GM19397 (cell line): ENCODE data around the gene RIN3.

ENCODE experiments used
- ATAC-seq: cut with Tn5 transposase; IDR thresholded peaks from one replicate; pipeline ENCODE4 v1.9.1; 2021; ENCODE audit warnings: mild to moderate bottlenecking, moderate library complexity; ENCODE audit not compliant: unreplicated experiment

The RIN3 gene

GRCh38 chr14:92644171-92644969, 130.8 kb downstream of the RIN3 start:
- no peak for ATAC-seq

GRCh38 chr14:92644970-92645515, 131.5 kb downstream of the RIN3 start:
- no peak for ATAC-seq

DNA sequence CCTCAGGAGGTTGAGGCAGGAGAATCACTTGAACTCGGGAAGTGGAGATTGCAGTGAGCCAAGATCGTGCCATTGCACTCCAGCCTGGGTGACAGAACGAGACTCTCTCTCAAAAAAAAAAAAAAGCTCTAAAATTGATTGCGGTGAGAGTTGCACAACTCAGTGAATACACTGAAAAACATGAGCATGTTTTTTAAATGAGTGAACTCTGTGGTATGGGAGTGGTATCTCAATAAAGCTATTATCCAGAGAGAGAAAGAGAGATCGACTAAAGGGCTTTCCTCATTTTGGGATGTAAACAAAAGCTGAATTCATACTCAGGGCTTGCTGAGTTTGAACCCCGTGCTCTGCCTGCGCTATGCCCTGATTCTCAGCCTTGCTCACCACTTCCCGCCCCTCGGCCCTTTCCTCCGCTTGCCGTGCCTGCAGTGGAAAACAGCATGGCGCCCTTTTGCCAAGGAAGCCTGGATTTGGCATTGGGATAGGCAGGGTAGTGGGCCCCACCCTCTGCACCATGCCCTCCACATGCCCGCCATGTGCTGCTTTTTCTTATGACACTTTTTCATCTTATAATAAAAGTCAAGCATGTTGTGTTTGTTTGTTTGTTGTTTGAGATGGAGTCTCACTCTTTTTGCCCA, 132.4 kb downstream of the RIN3 start:
- no peak for ATAC-seq

GRCh38 chr14:92646952-92647796, 133.6 kb downstream of the RIN3 start:
- ATAC-seq = no peak

DNA sequence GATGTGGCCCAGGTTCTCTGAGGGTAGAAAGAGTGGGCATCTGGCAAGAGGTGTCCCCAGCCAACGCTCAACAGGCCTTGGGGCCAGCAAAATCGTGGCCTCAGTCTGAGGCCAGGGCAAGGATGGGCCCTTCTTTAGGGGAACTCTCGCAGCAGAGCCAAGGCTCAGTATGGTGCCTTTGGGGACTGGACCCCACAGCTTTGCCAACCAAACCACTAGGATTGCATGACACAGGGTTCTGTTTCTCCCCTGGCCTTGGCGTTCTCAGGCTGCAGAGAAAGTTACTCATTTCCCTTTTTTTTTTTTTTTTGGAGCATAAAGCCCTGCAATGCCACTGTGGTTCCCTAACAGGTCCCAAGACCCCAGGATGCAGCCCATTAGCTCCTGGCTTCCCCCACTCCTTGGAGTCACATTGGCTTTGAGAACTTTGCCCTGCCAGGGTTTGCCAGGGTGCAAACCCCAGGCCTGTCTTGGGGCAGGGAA, 134.3 kb downstream of the RIN3 start:
- no peak for ATAC-seq

DNA sequence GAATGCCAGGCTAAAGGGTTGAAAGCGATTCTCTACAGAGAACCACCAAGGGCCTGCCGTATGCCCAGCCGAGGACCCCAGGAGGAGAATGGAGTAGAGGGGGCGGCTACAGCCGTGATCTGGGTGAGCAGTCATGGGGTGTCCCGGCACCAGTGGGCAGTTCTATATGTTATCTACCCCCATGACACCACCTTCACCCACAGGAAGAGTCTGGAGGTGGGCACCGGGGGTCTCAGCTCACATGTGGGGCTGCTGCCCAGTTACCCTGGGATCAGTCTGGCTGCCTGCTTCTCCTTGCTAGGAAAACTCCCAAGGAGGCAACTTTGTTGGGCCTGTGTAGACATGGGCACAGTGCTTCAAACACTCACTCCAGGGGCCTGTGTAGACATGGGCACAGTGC, 135.5 kb downstream of the RIN3 start:
- no peak for ATAC-seq

- ATAC-seq = no peak
Observed at GRCh38 chr14:92649934-92650545, 136.5 kb downstream of the RIN3 start.

DNA sequence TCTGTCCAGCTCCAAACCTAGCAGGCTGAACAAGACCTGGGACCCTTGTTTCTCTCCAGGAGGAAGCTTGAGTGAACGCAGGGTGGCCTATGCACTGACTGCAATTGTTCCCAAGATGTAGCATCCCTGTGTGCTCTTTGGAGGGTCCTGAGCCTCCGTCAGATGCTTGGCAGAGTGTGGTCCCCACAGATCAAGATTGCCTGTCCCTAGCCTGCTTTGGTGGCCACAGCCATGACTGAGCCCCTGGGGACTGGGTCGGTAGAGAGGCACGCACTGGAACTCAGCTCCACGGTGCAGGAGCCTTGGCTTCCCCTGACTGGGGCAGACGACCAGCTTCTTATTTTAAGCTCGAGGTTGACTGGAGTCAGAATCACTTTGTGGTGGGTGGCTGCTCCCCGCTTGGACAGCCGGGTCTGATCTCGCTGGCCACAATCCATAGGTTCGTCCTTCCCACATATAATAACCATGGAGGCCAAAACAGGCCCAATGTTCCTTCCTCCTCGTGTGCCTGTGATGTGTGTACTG, 137.1 kb downstream of the RIN3 start:
- ATAC-seq = no peak

DNA sequence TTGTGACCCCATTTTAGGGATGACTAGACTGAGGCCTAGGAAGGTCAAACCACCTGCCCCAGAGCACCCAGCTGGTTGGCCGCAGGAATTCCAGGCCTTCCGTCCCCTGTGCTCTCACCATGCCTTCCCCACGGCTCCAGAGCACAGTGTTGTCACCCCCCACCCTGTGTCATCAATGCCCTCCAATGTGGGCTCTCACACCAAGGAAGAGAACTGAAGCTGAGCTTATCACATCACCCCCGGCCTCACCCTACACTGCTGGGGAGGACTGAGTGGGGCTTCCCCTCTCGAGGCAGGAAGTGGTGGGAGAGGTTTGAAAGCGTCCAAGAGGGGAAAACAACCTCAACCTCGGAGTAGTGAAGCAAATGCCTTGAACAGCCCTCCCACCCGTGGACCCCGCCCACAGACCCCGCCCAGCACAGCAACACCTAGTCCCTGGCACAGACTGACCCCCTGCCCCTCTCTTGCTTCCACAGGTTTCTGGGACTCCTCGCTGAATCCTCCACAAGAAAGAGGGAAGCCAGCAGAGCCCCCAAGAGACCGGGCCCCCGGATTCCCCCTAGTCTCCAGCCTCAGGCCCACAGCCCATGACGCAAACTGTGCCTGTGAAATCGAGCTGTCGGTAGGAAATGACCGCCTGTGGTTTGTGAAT, 137.7 kb downstream of the RIN3 start:
- ATAC-seq = peak; percentile 59

DNA sequence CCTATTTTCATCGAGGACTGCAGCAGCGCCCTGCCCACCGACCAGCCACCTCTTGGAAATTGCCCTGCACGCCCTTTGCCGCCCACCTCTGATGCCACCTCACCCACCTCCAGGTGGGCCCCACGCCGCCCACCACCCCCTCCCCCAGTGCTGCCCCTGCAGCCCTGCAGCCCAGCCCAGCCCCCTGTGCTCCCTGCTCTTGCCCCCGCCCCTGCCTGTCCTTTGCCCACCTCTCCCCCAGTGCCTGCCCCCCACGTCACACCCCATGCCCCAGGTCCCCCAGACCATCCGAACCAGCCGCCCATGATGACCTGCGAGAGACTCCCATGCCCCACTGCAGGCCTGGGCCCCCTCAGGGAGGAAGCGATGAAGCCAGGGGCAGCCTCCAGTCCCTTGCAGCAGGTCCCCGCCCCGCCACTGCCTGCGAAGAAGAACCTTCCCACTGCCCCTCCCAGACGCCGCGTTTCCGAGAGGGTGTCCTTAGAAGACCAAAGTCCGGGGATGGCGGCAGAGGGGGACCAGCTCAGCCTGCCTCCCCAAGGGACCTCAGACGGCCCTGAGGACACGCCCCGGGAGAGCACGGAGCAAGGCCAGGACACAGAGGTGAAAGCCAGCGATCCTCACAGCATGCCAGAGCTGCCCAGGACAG, 138.3 kb downstream of the RIN3 start:
- no peak for ATAC-seq

DNA sequence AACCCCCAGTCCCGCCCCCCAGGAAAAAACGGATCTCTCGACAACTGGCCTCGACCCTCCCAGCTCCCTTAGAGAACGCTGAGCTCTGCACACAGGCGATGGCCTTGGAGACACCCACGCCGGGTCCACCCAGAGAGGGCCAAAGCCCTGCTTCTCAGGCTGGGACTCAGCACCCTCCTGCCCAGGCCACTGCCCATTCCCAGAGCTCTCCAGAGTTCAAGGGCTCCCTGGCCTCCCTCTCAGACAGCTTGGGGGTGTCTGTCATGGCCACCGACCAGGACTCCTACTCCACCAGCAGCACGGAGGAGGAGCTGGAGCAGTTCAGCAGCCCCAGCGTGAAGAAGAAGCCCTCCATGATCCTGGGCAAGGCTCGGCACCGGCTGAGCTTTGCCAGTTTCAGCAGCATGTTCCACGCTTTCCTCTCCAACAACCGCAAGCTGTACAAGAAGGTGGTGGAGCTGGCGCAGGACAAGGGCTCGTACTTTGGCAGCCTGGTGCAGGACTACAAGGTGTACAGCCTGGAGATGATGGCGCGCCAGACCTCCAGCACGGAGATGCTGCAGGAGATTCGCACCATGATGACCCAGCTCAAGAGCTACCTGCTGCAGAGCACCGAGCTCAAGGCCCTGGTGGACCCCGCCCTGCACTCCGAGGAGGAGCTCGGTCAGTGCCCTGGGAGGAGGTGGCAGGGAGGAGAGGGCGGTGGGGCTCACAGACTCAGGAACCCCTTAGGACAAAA, 139.0 kb downstream of the RIN3 start:
- ATAC-seq = no peak

DNA sequence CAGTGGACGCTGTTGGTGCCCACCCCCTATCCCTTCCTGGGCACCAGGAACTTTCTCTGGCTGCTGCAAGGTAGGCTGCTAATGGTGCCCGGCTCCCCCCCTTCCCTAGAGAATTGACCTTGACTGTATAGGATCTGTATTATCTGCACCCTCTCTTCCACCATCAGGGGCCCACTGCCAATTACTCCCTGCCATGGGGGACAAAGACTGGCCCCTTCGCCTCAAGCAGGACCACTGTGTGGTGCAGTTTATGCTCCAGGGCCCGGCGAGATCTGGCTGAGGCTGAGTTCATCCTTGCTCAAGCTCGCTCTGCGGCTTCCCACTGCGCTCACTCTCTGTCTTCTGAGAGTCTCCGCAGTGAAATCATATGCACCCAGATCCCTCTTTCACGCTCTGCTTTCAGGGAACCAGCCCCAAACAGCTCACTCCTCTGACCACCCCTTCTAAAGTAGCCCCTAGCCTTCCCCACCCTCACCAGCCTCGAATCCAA, 139.6 kb downstream of the RIN3 start:
- no peak for ATAC-seq

DNA sequence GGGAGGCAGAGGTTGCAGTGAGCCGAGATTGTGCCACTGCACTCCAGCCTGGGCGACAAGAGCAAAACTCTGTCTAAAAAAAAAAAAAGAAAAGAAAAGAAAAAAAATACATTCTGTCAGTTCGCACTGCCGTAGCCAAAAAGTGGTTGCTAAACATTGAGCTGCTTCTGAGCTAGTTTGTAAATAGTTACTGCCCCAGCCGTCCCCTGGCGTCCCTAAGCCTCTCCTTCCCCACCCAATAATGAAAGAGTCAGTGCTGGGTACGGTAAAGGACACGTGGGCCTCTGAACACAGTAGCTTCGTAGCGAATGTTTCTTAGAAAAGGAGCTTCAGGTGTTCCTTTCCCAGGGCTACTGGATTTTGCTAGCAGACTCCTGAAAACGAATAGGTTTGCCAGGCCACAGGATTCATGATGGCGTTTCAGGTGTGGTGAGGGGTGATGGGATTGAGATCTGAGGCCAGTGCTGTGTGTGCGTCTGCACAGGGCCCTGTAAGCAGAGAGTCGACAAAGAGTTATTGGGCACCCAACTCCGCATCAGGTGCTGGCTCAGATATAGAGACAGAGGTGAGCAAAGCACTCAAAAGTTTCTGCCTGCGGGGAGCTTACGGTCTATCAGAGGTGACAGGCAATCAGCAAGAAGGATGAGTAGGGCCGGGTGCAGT, 140.8 kb downstream of the RIN3 start:
- no peak for ATAC-seq

GRCh38 chr14:92655419-92656201, 142.0 kb downstream of the RIN3 start:
- no peak for ATAC-seq

GRCh38 chr14:92656306-92657081, 142.9 kb downstream of the RIN3 start:
- no peak for ATAC-seq

DNA sequence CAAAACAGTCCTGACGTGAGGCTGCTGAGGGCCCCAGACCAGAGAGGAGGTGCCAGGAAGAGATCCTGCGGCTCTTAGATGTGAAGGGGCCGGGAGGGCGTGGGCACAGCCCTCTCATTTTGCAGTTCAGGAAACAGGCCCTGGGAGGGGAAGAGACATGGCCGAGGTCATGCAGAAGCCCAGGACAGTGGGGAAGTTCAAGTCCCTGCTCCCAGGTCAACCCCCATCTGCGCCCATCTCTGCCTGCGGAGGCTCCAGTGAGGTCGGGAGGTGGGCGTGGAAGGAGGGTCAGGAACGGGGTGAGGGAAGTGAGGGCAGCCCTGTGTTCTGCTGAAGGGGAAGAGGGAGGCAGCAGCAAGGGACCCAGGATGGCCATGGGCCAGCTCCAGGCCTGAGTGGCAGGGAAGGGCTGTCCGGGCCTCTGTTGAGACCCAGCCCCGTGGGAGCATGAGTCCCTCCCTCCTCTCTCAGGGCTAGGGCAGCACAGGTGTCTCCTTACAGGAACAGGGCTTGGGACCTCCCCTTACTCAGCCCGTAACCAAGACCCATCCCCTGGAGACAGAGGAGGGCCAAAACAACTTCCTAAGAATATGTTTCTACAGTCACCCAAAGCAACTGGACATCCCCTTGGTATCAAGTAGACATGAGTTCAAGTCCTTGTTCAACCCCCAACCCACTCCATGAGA, 144.0 kb downstream of the RIN3 start:
- ATAC-seq = no peak
